ENCODE results near the gene NCOA1.

Gene NCOA1

GRCh38 chr2:24472416-24472815, 18.6 kb upstream of the NCOA1 start:
- Histone ChIP-seq H3K27ac (no peak overlapping the region), H3K36me3 (replicated peaks) (no peaks in the 10 kb centered on the region), H3K27me3 (replicated peaks) (no peaks in the 10 kb centered on the region), H3K4me3 (ENCODE audit: low read depth, low read length) (no peak overlapping the region)
- in situ Hi-C loops (cut with HindIII; ENCODE audit: low pct_ligation_motif_present, low sequenced_read_pairs): no loop called here
- TF ChIP-seq CTCF (IDR thresholded peaks at IDR 0.05; ENCODE audit: low read depth, low read length, missing control alignments): no peak
- DNase-seq: no peak

DNA sequence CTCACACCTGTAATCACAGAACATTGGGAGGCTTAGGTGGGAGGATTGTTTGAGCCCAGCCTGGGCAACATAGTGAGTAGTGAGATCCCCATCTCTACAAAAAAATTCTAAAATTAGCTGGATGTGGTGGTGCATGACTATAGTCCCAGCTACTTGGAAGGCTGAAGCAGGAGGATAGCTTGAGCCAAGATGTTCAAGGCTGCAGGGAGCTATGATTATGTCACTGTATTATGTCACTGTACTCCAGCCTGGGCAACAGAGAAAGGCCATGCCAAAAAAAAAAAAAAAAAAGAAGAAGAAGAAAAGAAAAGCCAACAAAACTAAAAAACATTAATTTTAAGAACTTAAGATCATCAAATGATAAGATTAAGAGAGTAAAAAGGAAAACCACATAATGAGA, 17.4 kb upstream of the NCOA1 start:
- in situ Hi-C loops (cut with HindIII; ENCODE audit: low pct_ligation_motif_present, low sequenced_read_pairs): no loop called here
- Histone ChIP-seq H3K27ac (no peak overlapping the region), H3K27me3 (replicated peaks) (no peaks in the 10 kb centered on the region), H3K36me3 (replicated peaks) (no peaks in the 10 kb centered on the region), H3K4me3 (ENCODE audit: low read depth, low read length) (no peak overlapping the region)
- TF ChIP-seq CTCF (IDR thresholded peaks at IDR 0.05; ENCODE audit: low read depth, low read length, missing control alignments): no peak
- no peak for DNase-seq

GRCh38 chr2:24474053-24474452, 17.0 kb upstream of the NCOA1 start:
- in situ Hi-C loops (cut with HindIII; ENCODE audit: low pct_ligation_motif_present, low sequenced_read_pairs): no loop called here
- TF ChIP-seq CTCF (IDR thresholded peaks at IDR 0.05; ENCODE audit: low read depth, low read length, missing control alignments): no peak
- DNase-seq: no peak
- Histone ChIP-seq H3K27me3 (replicated peaks) (no peaks in the 10 kb centered on the region), H3K4me3 (ENCODE audit: low read depth, low read length) (no peak overlapping the region), H3K27ac (no peak overlapping the region), H3K36me3 (replicated peaks) (no peaks in the 10 kb centered on the region)

DNA sequence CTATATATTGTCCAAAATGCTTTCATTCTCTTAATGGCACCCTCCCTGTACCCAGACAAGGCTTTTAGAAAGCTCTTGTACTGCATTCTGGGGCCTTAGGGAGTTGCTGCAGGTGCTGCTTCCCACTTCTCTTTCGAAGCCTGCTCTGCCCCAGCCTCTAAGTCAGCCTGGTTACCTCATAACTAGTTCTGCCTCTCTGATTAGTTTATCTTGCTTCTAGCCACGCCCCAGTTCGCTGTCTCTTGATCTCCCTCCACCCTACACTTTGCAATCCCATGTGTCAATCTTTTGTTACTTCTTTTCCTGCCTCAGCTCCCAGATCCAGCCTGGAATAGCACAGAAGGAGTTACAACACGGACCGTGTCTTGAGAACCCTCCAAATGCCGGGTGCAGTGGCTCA, 13.8 kb upstream of the NCOA1 start:
- in situ Hi-C loops (cut with HindIII; ENCODE audit: low pct_ligation_motif_present, low sequenced_read_pairs): no loop called here
- no peak for TF ChIP-seq CTCF (IDR thresholded peaks at IDR 0.05; ENCODE audit: low read depth, low read length, missing control alignments)

DNA sequence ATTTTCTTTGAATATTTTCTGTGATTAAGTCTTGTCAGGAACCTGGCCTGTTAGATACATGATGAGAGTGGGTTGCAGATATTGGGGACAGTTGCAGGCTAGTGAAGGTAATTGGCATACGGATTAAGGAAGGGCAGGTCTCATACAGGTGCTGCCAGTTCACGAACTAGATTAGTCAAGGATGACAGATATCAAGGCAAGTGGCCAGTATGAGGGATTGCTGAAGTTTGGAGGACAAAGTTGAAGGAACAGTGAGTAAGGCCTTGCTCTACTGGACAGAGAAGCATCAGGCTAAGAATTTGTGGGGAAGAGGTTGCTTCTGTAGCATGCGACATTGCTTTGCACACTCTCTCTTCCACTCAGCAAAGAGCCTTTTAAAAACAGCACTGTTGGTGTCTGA, 12.8 kb upstream of the NCOA1 start:
- no peak for DNase-seq
- no peak for TF ChIP-seq CTCF (IDR thresholded peaks at IDR 0.05; ENCODE audit: low read depth, low read length, missing control alignments)
- H3K27me3 ChIP-seq (replicated peaks): no peaks in the 10 kb centered on the region
- no peaks in the 10 kb centered on the region for H3K36me3 ChIP-seq (replicated peaks)
- H3K27ac ChIP-seq: no peak overlapping the region
- H3K4me3 ChIP-seq (ENCODE audit: low read depth, low read length): no peak overlapping the region
- in situ Hi-C loops (cut with HindIII; ENCODE audit: low pct_ligation_motif_present, low sequenced_read_pairs): no loop called here

More for the DNA sequence above, 13.8 kb upstream of the NCOA1 start:
- Histone ChIP-seq H3K36me3 (replicated peaks) (no peaks in the 10 kb centered on the region), H3K27ac (no peak overlapping the region), H3K4me3 (ENCODE audit: low read depth, low read length) (no peak overlapping the region), H3K27me3 (replicated peaks) (no peaks in the 10 kb centered on the region)
- DNase-seq: no peak

GRCh38 chr2:24480245-24480644, 10.8 kb upstream of the NCOA1 start:
- Histone ChIP-seq H3K4me3 (ENCODE audit: low read depth, low read length) (no peak overlapping the region), H3K27me3 (replicated peaks) (no peaks in the 10 kb centered on the region)
- TF ChIP-seq CTCF (IDR thresholded peaks at IDR 0.05; ENCODE audit: low read depth, low read length, missing control alignments): no peak

More at GRCh38 chr2:24480245-24480644, 10.8 kb upstream of the NCOA1 start:
- in situ Hi-C loops (cut with HindIII; ENCODE audit: low pct_ligation_motif_present, low sequenced_read_pairs): no loop called here
- no peaks in the 10 kb centered on the region for H3K36me3 ChIP-seq (replicated peaks)
- no peak for DNase-seq
- no peak overlapping the region for H3K27ac ChIP-seq
